GM08714 (cell line): ENCODE results near the gene SPRYD3.

Source experiments
- H3K4me3 ChIP-seq: fragments of 200-500 bp; sonication (Bioruptor generic); 2 replicates; pipeline ENCODE4 v1.5.1; 2014; ENCODE audit warnings: mild to moderate bottlenecking, low read length, inconsistent platforms
- ZNF274 ChIP-seq: IDR thresholded peaks from 2 replicates; pipeline ENCODE4 v1.6.1; 2012; ENCODE audit warnings: mild to moderate bottlenecking, low read depth, low read length

SPRYD3 gene

GRCh38 chr12:53074999-53075370, 4.2 kb downstream of the SPRYD3 start:
- no peak for TF ChIP-seq ZNF274
- H3K4me3 ChIP-seq: no peak overlapping the region

GRCh38 chr12:53074283-53074998, 4.7 kb downstream of the SPRYD3 start:
- no peak for TF ChIP-seq ZNF274
- H3K4me3 ChIP-seq: no peak overlapping the region

- TF ChIP-seq ZNF274: no peak
- H3K4me3 ChIP-seq: no peak overlapping the region
These were observed 5.3 kb downstream of the SPRYD3 start for GRCh38 chr12:53073881-53074280.

GRCh38 chr12:53071591-53072551, 7.3 kb downstream of the SPRYD3 start:
- TF ChIP-seq ZNF274: no peak
- H3K4me3 ChIP-seq: no peak overlapping the region

- TF ChIP-seq ZNF274: no peak
- H3K4me3 ChIP-seq: no peak overlapping the region
These were observed 8.2 kb downstream of the SPRYD3 start for GRCh38 chr12:53070877-53071492.

GRCh38 chr12:53069621-53070410, 9.4 kb downstream of the SPRYD3 start:
- no peak overlapping the region for H3K4me3 ChIP-seq
- no peak for TF ChIP-seq ZNF274

GRCh38 chr12:53068811-53069585, 10.2 kb downstream of the SPRYD3 start:
- H3K4me3 ChIP-seq: no peak overlapping the region
- TF ChIP-seq ZNF274: no peak

- no peak for TF ChIP-seq ZNF274
- no peak overlapping the region for H3K4me3 ChIP-seq
These were observed 11.0 kb downstream of the SPRYD3 start for GRCh38 chr12:53067993-53068770.

GRCh38 chr12:53067074-53067992, 11.9 kb downstream of the SPRYD3 start:
- H3K4me3 ChIP-seq: no peak overlapping the region
- no peak for TF ChIP-seq ZNF274

- no peak for TF ChIP-seq ZNF274
- H3K4me3 ChIP-seq: no peak overlapping the region
These were observed 12.9 kb downstream of the SPRYD3 start for GRCh38 chr12:53065975-53066931.

- TF ChIP-seq ZNF274: no peak
- no peak overlapping the region for H3K4me3 ChIP-seq
These were observed 13.7 kb downstream of the SPRYD3 start for GRCh38 chr12:53065470-53065869.
